Progenitor cell of endocrine pancreas (in vitro differentiated cells): ENCODE measurements around the gene SLC10A7. TPM values are rescaled to one million over a fixed set of nuclear protein-coding genes. Genes with fewer than 3 reads are reported as not detected.

ENCODE experiments used
- DNase-seq: peaks from one replicate; pipeline ENCODE4 v3.0.0; 2021; ENCODE audit warnings: low spot score; ENCODE audit not compliant: unreplicated experiment
- H3K27ac Mint-ChIP-seq: 2 replicates; pipeline ENCODE4 v1.8.0; 2021; ENCODE audit warnings: mild to moderate bottlenecking, moderate library complexity, mixed read lengths
- H3K27me3 Mint-ChIP-seq: 2 replicates; pipeline ENCODE4 v1.8.0; 2021; ENCODE audit warnings: mixed read lengths
- H3K36me3 Mint-ChIP-seq: 2 replicates; pipeline ENCODE4 v1.8.0; 2022; ENCODE audit warnings: mixed read lengths; ENCODE audit not compliant: insufficient read depth
- H3K4me1 Mint-ChIP-seq: 2 replicates; pipeline ENCODE4 v1.8.0; 2021; ENCODE audit warnings: low read depth, mixed read lengths
- H3K4me3 Mint-ChIP-seq: 2 replicates; pipeline ENCODE4 v1.8.0; 2021; ENCODE audit warnings: low read depth, mild to moderate bottlenecking, moderate library complexity, mixed read lengths
- H3K9me3 Mint-ChIP-seq: 2 replicates; pipeline ENCODE4 v1.8.0; 2021; ENCODE audit warnings: low read depth, mixed read lengths
- microRNA-seq: library from miRNA; unstranded; fragments of <30 nt; microRNA quantifications from one replicate; pipeline ENCODE4 v1.1.0, GENCODE V29; 2020; ENCODE audit warnings: borderline number of aligned reads; ENCODE audit not compliant: unreplicated experiment
- total RNA-seq: library from RNA; stranded (reverse); gene quantifications from 2 replicates; pipeline ENCODE4 v1.2.1, GENCODE V29; 2021
- TF ChIP-seq, protein P1 (sequence below): fragments of 200-600 bp; sonication (generic); IDR thresholded peaks from one replicate; pipeline ENCODE4 v1.5.0; 2021; ENCODE audit warnings: antibody characterized with exemption, mild to moderate bottlenecking; ENCODE audit not compliant: unreplicated experiment

SLC10A7 gene
- total RNA-seq, 1 donor from 2014 or later, result 14.1 TPM

DNA sequence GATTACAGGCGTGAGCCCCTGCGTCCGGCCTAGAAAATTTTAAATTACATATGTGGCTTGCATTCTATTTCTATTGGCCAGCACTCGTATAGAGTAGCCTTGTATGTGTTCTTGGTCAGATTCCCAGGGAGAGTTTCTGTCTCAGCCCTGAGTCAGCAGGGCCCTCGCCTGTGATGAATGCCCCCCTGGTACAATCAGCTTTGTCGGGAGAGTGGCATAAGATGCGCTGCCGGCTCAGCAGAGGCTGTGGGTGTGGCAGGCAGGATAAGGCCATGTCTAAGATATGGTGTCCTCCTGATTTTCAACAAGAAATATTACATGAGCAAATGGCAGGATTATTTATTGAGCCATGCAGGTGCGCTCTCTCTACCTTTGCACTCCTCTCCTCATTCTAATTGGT, 309.0 kb downstream of the SLC10A7 start:
- no peaks in the 10 kb centered on the region for H3K9me3 Mint-ChIP-seq
- peaks cover 8% of the 10 kb centered on the region for H3K27me3 Mint-ChIP-seq
- DNase-seq, result no peak
- TF ChIP-seq, protein P1, sequence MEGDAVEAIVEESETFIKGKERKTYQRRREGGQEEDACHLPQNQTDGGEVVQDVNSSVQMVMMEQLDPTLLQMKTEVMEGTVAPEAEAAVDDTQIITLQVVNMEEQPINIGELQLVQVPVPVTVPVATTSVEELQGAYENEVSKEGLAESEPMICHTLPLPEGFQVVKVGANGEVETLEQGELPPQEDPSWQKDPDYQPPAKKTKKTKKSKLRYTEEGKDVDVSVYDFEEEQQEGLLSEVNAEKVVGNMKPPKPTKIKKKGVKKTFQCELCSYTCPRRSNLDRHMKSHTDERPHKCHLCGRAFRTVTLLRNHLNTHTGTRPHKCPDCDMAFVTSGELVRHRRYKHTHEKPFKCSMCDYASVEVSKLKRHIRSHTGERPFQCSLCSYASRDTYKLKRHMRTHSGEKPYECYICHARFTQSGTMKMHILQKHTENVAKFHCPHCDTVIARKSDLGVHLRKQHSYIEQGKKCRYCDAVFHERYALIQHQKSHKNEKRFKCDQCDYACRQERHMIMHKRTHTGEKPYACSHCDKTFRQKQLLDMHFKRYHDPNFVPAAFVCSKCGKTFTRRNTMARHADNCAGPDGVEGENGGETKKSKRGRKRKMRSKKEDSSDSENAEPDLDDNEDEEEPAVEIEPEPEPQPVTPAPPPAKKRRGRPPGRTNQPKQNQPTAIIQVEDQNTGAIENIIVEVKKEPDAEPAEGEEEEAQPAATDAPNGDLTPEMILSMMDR, result no peak
- H3K36me3 Mint-ChIP-seq, result no peaks in the 10 kb centered on the region
- H3K27ac Mint-ChIP-seq, result no peak overlapping the region
- H3K4me1 Mint-ChIP-seq, result no peaks in the 10 kb centered on the region
- no peak overlapping the region for H3K4me3 Mint-ChIP-seq

DNA sequence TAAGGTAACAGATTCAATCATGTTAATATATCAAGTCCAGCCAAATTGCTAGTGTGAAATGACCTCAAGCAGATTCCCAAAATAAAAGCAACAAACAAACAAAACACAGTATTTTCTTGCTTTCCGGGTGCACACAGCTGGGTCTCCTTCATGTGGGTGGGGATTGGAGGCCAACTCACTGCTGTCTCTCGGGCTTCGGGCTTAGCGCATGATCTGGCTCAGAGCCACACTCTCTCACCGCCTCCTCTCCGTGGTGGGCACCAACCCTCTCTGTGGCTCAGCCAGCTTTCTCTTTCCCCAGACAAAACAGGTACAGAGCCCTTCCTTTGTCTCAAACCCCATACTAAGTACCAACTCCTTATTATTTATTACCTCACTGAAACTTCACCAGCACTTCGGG, 310.3 kb downstream of the SLC10A7 start:
- Mint-ChIP-seq H3K27me3 (peaks cover 8% of the 10 kb centered on the region), H3K36me3 (no peaks in the 10 kb centered on the region), H3K4me1 (no peaks in the 10 kb centered on the region), H3K4me3 (no peak overlapping the region), H3K27ac (no peak overlapping the region), H3K9me3 (no peaks in the 10 kb centered on the region)
- TF ChIP-seq, protein P1, result no peak
- no peak for DNase-seq

DNA sequence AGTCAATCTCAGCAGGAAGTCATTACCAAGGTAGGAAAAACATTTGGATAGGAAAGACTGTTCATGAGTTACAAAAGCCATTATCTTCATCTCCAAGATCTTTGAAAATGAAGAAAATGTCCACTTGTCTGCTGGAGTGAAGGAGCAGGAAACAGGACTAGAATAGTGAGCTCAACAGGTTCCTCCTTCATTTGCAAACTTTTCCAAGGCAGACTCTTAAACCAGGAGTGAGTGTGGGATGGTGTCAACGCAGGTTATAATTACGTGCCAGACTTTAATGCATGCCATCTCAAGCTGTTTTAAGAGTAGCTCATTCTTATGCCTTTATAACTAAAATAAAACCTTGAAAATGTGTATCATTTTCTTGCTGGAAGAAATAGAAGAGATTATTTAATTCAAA, 310.9 kb downstream of the SLC10A7 start:
- Mint-ChIP-seq H3K4me1 (no peaks in the 10 kb centered on the region), H3K27me3 (peaks cover 8% of the 10 kb centered on the region), H3K9me3 (no peaks in the 10 kb centered on the region), H3K4me3 (no peak overlapping the region), H3K27ac (no peak overlapping the region), H3K36me3 (no peaks in the 10 kb centered on the region)
- TF ChIP-seq, protein P1, result no peak
- DNase-seq, result no peak

DNA sequence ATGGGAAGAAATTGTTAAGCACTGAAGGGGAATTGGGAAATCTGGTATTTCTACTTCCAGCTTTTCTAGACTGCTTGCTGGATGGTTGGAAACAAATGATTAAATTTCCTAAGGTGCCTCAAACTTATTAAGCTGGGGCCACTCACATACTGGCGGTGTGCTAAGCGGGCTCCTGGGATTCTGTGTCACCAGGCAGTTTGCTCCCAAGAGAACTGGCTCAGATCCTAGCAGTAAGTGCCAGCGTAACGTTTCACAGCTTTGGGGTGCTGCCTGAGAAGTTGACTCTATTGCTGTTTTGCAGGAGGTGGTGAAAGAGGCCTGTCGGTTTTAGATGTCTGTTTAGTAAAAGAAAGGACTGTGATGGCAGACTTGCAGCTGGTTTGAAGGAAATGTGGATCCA, 314.3 kb downstream of the SLC10A7 start:
- Mint-ChIP-seq H3K27ac (no peak overlapping the region), H3K4me3 (no peak overlapping the region)
- TF ChIP-seq, protein P1, result no peak

More for the DNA sequence above, 314.3 kb downstream of the SLC10A7 start:
- Mint-ChIP-seq H3K27me3 (peaks cover 8% of the 10 kb centered on the region), H3K9me3 (peaks cover 3% of the 10 kb centered on the region), H3K36me3 (peaks cover 2% of the 10 kb centered on the region), H3K4me1 (no peaks in the 10 kb centered on the region)
- DNase-seq, result no peak

Small RNA genes lying within 50 kb of the gene (microRNA-seq; reads per million reads assigned to microRNA genes)
- not detected for gene MIR7849

Other genes with a start within 250 kb of the SLC10A7 start
- 0.17 and 0.31 TPM in 2 replicates for gene POU4F2, start 117.0 kb upstream of the SLC10A7 start, total RNA-seq